GM18868 (cell line): ENCODE measurements around the gene PLAC1.

Source experiments
- ATAC-seq: cut with Tn5 transposase; IDR thresholded peaks from one replicate; pipeline ENCODE4 v1.9.1; 2021; ENCODE audit warnings: mild to moderate bottlenecking, moderate library complexity; ENCODE audit not compliant: unreplicated experiment

PLAC1 gene

GRCh38 chrX:134632355-134632754 lies 25.9 kb downstream of the PLAC1 start:
- no peak for ATAC-seq

- no peak for ATAC-seq
These were observed 26.6 kb downstream of the PLAC1 start for GRCh38 chrX:134631426-134632346.

GRCh38 chrX:134628663-134629062 lies 29.6 kb downstream of the PLAC1 start:
- no peak for ATAC-seq

GRCh38 chrX:134626434-134626833 lies 31.8 kb downstream of the PLAC1 start:
- ATAC-seq = no peak

- ATAC-seq = no peak
These were observed 33.0 kb downstream of the PLAC1 start for GRCh38 chrX:134625315-134625718.

- no peak for ATAC-seq
These were observed 34.2 kb downstream of the PLAC1 start for GRCh38 chrX:134624046-134624430.

- ATAC-seq = no peak
These were observed 34.8 kb downstream of the PLAC1 start for GRCh38 chrX:134623293-134624045.

GRCh38 chrX:134622813-134623185 lies 35.5 kb downstream of the PLAC1 start:
- ATAC-seq = no peak

- peak; percentile 98 for ATAC-seq
These were observed 36.0 kb downstream of the PLAC1 start for GRCh38 chrX:134622056-134622812.

GRCh38 chrX:134619838-134620237 lies 38.4 kb downstream of the PLAC1 start:
- no peak for ATAC-seq

- no peak for ATAC-seq
These were observed 44.9 kb downstream of the PLAC1 start for GRCh38 chrX:134613396-134613795.

- ATAC-seq = no peak
These were observed 50.1 kb downstream of the PLAC1 start for GRCh38 chrX:134608153-134608552.

GRCh38 chrX:134607523-134607922 lies 50.7 kb downstream of the PLAC1 start:
- no peak for ATAC-seq

GRCh38 chrX:134604701-134605311 lies 53.5 kb downstream of the PLAC1 start:
- ATAC-seq = no peak

- ATAC-seq = no peak
These were observed 54.2 kb downstream of the PLAC1 start for GRCh38 chrX:134603806-134604700.

GRCh38 chrX:134602410-134602809 lies 55.9 kb downstream of the PLAC1 start:
- no peak for ATAC-seq

GRCh38 chrX:134601240-134601765 lies 57.0 kb downstream of the PLAC1 start:
- ATAC-seq = no peak

GRCh38 chrX:134600714-134601113 lies 57.6 kb downstream of the PLAC1 start:
- no peak for ATAC-seq

GRCh38 chrX:134599184-134599914 lies 58.9 kb downstream of the PLAC1 start:
- ATAC-seq = no peak
